GDM1 (cell line): Measurements from ENCODE around the gene MAPK11.

Experiments
- DNase-seq: peaks from one replicate; lab custom pipeline; 2025; lab: John Stamatoyannopoulos, UW

Gene MAPK11

GRCh38 chr22:50224071-50224470 lies 46.1 kb downstream of the MAPK11 start:
- no peak for DNase-seq

- no peak for DNase-seq
These were observed 47.7 kb downstream of the MAPK11 start for GRCh38 chr22:50222508-50222907.

- DNase-seq = no peak
These were observed 48.5 kb downstream of the MAPK11 start for GRCh38 chr22:50221410-50222300.

GRCh38 chr22:50220603-50221409 lies 49.4 kb downstream of the MAPK11 start:
- DNase-seq = no peak

- no peak for DNase-seq
These were observed 50.2 kb downstream of the MAPK11 start for GRCh38 chr22:50219800-50220602.

- DNase-seq = no peak
These were observed 51.0 kb downstream of the MAPK11 start for GRCh38 chr22:50218996-50219727.

- no peak for DNase-seq
These were observed 51.8 kb downstream of the MAPK11 start for GRCh38 chr22:50218153-50218995.

GRCh38 chr22:50217543-50218152 lies 52.5 kb downstream of the MAPK11 start:
- DNase-seq = no peak

GRCh38 chr22:50216684-50217520 lies 53.3 kb downstream of the MAPK11 start:
- no peak for DNase-seq

- no peak for DNase-seq
These were observed 54.0 kb downstream of the MAPK11 start for GRCh38 chr22:50216055-50216683.

- DNase-seq = no peak
These were observed 54.7 kb downstream of the MAPK11 start for GRCh38 chr22:50215297-50216054.
